Adipocyte (in vitro differentiated cells): ENCODE data around the gene HAX1.

Source experiments
- DNase-seq: peaks from one replicate; pipeline ENCODE4 v3.0.0-alpha.2; 2015; ENCODE audit warnings: low read depth
- H3K27me3 ChIP-seq: replicated peaks from 2 replicates; pipeline ENCODE4 v1.7.0; 2013; ENCODE audit warnings: mild to moderate bottlenecking, low read length, moderate library complexity; ENCODE audit not compliant: control insufficient read depth, insufficient read depth
- H3K36me3 ChIP-seq: 2 replicates; pipeline ENCODE4 v1.7.0; 2013; ENCODE audit warnings: low read length, mild to moderate bottlenecking, moderate library complexity; ENCODE audit not compliant: control insufficient read depth, insufficient read depth, severe bottlenecking
- H3K4me1 ChIP-seq: 2 replicates; pipeline ENCODE4 v1.7.0; 2013; ENCODE audit warnings: mild to moderate bottlenecking, low read length, moderate library complexity; ENCODE audit not compliant: control insufficient read depth, insufficient read depth
- H3K4me3 ChIP-seq: 2 replicates; pipeline ENCODE4 v1.7.0; 2013; ENCODE audit warnings: mild to moderate bottlenecking, low read length, moderate library complexity
- H3K9ac ChIP-seq: 2 replicates; pipeline ENCODE4 v1.7.0; 2013; ENCODE audit warnings: mild to moderate bottlenecking, low read length, moderate library complexity
- H3K9me3 ChIP-seq: 2 replicates; pipeline ENCODE4 v1.7.0; 2013; ENCODE audit warnings: mild to moderate bottlenecking, low read length, moderate library complexity; ENCODE audit not compliant: control insufficient read depth

Gene HAX1

DNA sequence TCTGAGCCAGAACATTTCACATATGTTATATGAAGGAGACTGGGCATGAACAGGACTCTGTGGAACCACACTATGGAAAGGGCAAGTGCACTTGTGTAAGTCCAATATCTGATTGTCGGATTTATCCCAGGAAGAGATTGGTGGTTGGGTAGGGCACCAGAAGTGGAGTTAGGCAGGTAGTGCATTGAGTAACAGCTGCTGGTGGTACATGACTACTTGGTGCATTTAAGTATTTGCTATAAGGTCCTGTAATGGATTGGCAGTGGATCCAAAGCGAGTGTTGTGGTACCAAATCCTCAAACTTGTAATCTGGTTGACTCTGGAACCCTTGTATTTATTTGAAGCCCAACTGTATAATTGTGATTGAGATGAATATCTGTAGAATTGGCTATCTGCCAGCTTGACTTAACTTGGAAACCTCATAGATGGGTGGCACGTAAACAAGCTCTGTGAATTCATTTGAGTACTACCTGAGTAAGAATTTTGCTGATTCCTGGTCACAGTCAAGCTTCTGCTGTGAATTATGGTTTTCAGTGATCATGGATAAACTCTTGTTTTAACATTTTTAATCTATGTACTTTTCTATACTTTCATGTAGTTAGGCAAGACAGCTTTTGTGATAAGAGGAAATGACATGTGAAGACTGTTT lies 30.6 kb upstream of the HAX1 start:
- no peak overlapping the region for H3K9ac ChIP-seq
- DNase-seq = peak; percentile 8
- no peaks in the 10 kb centered on the region for H3K27me3 ChIP-seq
- peaks cover 98% of the 10 kb centered on the region for H3K36me3 ChIP-seq
- no peaks in the 10 kb centered on the region for H3K9me3 ChIP-seq
- H3K4me3 ChIP-seq = no peak overlapping the region
- H3K4me1 ChIP-seq = peaks cover 10% of the 10 kb centered on the region

DNA sequence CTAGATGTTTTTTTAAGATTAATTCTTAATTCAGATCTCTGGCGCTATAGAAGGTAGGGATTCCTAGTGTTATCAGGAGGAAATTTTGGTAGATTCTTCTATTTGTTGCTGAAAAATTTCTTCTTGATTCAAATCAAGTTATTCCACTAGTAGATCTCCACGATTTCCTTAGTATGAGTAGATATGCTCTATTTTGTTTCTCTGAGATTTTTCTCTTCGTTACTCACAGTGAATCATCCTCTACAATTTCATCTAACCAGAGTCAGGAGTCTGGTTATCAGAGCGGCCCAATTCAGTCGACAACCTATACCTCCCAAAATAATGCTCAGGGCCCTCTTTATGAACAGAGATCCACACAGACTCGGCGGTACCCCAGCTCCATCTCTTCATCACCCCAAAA lies 18.8 kb upstream of the HAX1 start:
- H3K27me3 ChIP-seq = no peaks in the 10 kb centered on the region
- no peaks in the 10 kb centered on the region for H3K9me3 ChIP-seq
- H3K4me1 ChIP-seq = peaks cover 3% of the 10 kb centered on the region
- no peak for DNase-seq
- no peak overlapping the region for H3K9ac ChIP-seq
- no peak overlapping the region for H3K4me3 ChIP-seq
- peaks cover 99% of the 10 kb centered on the region for H3K36me3 ChIP-seq

DNA sequence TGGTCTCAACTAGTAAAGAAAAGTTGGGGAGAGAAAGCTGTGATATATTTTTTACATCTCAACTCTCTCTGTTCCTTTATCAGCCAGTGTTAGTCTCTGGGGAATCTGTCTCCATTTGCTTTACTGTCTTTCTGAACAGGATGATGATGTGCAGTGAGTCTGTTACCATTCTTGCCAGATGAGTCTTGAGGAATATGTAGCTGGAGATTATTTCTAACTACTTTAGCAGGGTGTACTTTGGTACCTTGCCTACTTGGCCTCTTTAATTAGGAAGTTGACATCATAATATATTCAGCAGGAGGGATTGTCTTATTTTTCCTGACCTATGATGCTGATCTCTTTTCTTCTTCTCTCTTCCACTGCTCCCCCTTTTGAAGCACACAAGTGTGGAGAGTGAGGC lies 15.7 kb upstream of the HAX1 start:
- no peaks in the 10 kb centered on the region for H3K9me3 ChIP-seq
- H3K9ac ChIP-seq = no peak overlapping the region
- H3K36me3 ChIP-seq = peaks cover 99% of the 10 kb centered on the region
- H3K4me3 ChIP-seq = no peak overlapping the region
- no peaks in the 10 kb centered on the region for H3K27me3 ChIP-seq
- peaks cover 6% of the 10 kb centered on the region for H3K4me1 ChIP-seq
- DNase-seq = no peak

DNA sequence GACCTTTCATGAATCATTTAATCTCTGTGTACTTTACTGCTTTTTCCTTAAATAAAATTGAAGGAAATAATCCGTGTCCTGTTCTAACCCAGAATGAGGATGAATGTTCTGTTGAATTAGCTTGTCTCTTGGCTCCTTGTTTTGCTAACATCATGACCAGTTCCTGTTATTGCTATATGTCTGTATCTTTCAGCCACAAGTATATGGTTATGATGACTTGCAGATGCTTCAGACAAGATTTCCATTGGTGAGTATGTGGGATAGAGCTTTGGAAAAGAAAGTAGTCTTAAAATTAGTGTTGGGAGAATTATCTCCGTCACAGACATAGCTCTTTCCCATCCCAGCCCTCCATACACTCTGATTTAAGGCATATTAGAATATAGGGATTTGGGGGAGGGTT lies 13.6 kb upstream of the HAX1 start:
- H3K36me3 ChIP-seq = peaks cover 100% of the 10 kb centered on the region
- H3K27me3 ChIP-seq = no peaks in the 10 kb centered on the region
- no peak overlapping the region for H3K4me3 ChIP-seq
- H3K9ac ChIP-seq = no peak overlapping the region
- no peaks in the 10 kb centered on the region for H3K9me3 ChIP-seq
- peaks cover 15% of the 10 kb centered on the region for H3K4me1 ChIP-seq
- DNase-seq = no peak

DNA sequence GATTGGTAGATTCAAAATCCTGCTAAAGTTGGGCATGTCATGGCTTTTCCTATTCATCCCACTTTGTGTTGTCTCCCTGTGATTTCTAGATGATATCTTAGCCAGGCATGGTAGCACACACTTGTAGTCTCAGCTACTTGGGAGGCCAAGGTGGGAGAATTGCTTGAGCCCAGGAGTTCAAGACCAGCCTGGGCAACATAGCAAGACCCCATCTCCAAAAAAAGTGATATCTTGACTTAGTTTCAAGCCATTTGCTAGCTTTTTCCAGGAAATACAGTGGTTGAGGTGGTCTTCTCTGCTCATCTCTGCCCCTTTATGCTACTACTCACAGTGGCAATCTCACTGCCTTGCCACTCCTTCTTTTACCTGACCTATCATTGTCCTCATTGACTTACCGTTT lies 12.3 kb upstream of the HAX1 start:
- H3K9me3 ChIP-seq = no peaks in the 10 kb centered on the region
- no peaks in the 10 kb centered on the region for H3K27me3 ChIP-seq
- DNase-seq = no peak
- H3K36me3 ChIP-seq = peaks cover 100% of the 10 kb centered on the region
- H3K4me3 ChIP-seq = no peak overlapping the region
- no peak overlapping the region for H3K9ac ChIP-seq
- peaks cover 18% of the 10 kb centered on the region for H3K4me1 ChIP-seq

DNA sequence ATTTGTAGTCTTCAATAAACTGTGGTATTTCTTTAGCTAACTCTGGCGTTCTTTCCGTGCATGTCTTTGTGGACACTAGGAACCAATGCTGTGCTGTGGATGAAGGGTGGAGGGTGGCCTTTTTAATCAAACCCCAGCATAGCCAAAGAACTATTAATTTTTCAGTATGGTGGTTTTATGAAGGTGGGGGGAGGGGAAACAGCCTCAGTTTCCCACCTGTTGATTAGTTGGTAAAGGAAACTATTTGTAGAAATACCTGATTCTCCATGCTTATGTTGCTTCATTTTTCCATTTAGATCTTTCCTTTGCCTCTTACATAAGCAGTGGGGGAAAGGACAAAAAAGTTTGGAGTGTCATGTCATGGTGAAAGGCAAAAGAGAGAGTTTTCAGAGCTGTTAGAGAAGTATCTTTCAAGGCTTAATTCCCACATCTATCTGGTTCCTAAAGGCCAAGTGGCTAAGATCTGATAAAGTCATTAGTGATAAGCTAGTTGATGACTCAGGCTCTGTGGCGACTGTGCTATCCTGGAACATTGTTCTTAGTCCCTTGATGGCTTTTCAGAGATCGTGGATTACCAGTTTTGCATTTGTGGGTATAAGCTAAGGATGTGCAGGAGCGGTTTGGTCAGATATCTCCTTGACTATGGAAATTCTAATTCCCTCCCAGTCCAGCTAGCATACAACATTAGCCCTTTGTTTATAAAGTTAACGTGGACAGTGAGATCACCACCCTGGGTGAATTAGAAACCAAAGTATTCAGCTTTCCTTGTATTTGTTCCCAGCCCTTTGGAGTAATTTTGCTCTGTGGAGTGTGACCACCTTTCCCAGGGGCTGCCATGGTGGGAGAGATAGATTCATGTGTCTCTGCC lies 8.7 kb upstream of the HAX1 start:
- peaks cover 15% of the 10 kb centered on the region for H3K4me1 ChIP-seq
- no peaks in the 10 kb centered on the region for H3K27me3 ChIP-seq
- H3K4me3 ChIP-seq = no peak overlapping the region
- H3K9ac ChIP-seq = no peak overlapping the region
- DNase-seq = no peak
- peaks cover 95% of the 10 kb centered on the region for H3K36me3 ChIP-seq
- H3K9me3 ChIP-seq = no peaks in the 10 kb centered on the region

DNA sequence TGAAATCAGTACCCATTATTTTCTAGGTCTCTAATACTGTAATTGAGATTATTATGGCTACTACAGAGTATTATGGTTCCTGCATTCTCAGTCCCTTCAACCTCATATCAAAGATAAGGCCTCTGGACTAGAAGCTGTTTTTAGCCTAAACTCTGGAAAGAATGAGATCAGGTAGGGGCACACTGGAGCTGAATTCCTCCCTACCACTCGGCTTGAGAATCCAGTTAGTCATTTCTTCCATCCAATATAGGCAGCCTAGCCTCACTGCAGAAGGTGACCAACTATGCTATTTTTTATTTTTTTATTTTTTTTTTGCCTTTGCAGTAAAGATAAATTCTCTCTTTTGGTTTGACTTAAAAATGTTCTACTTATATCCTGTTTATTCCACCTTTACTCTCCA lies 8.0 kb upstream of the HAX1 start:
- H3K36me3 ChIP-seq = peaks cover 95% of the 10 kb centered on the region
- no peak overlapping the region for H3K9ac ChIP-seq
- no peaks in the 10 kb centered on the region for H3K27me3 ChIP-seq
- DNase-seq = no peak
- no peak overlapping the region for H3K4me3 ChIP-seq
- no peaks in the 10 kb centered on the region for H3K9me3 ChIP-seq
- H3K4me1 ChIP-seq = peaks cover 15% of the 10 kb centered on the region

DNA sequence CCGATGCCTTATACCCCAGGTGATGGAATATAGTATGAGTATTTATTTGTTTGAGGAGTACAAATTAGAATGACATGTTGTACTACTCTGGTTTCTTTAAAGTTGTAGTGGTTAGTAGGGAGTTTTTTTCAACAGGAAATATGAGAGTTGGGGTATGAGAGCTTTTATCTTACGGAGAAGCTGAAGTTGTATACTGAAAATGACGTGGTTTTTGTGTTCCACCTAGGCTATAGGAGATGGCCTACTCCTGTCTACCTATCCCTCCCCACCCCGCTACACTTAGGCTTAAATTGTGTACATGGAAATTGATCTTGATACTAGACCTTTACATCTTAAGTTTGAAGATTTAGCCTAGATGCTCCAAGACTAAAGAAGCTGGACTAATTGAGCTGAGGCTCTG lies 6.8 kb upstream of the HAX1 start:
- H3K9ac ChIP-seq = no peak overlapping the region
- DNase-seq = no peak
- H3K36me3 ChIP-seq = peaks cover 93% of the 10 kb centered on the region
- no peak overlapping the region for H3K4me3 ChIP-seq
- H3K27me3 ChIP-seq = no peaks in the 10 kb centered on the region
- H3K4me1 ChIP-seq = peaks cover 12% of the 10 kb centered on the region
- no peaks in the 10 kb centered on the region for H3K9me3 ChIP-seq

DNA sequence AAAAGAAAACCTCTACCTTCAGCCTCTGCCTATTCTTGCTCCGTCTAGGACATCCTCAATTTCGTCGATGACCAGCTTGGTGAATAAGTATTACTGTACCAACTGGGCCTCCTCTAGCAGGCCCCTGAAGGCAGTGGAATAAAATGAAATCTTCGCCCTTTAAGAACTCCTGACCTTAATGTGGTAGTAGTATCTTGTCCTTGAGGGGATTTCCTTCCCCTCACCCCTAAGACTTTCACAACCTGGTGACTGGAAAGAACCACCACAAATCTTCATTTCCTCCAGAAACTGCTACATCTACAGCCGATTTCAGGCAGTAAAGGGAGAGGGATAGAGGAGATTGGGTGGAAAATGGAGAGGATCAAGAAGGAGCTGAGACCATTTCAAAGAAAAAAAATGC lies 1.6 kb upstream of the HAX1 start:
- no peak for DNase-seq
- H3K27me3 ChIP-seq = no peaks in the 10 kb centered on the region
- no peak overlapping the region for H3K4me3 ChIP-seq

DNA sequence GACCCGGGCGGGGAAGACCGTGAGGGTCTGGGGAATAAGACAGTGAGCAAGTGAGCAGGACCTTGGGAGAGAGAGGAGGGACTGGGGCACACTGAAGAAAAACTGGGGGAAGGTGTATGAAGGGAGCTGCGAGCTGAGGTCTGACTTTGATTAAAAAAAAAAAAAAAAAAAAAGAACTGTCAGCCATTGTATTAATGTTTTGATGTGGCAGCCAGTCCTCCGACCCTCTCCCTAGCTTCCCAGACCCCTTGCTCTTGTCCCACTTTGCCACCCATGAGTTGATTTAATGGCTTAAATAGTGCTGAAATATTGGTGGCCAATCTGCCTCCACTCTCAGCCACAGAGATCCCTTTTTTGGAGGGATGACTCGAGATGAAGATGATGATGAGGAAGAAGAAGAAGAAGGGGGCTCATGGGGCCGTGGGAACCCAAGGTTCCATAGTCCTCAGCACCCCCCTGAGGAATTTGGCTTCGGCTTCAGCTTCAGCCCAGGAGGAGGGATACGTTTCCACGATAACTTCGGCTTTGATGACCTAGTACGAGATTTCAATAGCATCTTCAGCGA lies 652 bp downstream of the HAX1 start:
- Histone ChIP-seq H3K9me3 (no peaks in the 10 kb centered on the region), H3K27me3 (no peaks in the 10 kb centered on the region)
- DNase-seq = no peak

More for the DNA sequence above, 1.6 kb upstream of the HAX1 start:
- Histone ChIP-seq H3K9me3 (no peaks in the 10 kb centered on the region), H3K9ac (no peak overlapping the region), H3K36me3 (peaks cover 61% of the 10 kb centered on the region), H3K4me1 (peaks cover 9% of the 10 kb centered on the region)

DNA sequence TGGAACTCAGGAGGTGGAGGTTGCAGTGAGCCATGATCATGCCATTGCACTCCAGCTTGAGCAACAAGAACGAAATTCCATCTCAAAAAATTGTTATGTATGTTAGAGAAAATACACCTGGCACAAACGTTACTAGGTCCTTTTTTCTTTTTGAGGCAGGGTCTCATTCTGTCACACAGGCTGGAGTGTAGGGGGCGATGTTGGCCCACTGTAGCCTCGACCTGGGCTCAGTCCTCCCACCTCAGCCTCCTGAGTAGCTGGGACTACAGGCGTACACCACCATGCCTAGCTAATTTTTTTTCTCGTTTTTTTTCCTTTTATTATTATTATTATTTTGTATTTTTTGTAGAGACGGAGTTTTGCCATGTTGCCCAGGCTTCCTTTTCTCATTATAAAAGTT lies 4.4 kb downstream of the HAX1 start:
- Histone ChIP-seq H3K4me3 (no peak overlapping the region), H3K36me3 (peaks cover 13% of the 10 kb centered on the region)
- DNase-seq = no peak

More for the DNA sequence above, 652 bp downstream of the HAX1 start:
- Histone ChIP-seq H3K4me3 (peak overlapping the region; percentile 98), H3K9ac (peak overlapping the region; percentile 98), H3K36me3 (peaks cover 43% of the 10 kb centered on the region), H3K4me1 (peaks cover 9% of the 10 kb centered on the region)

More for the DNA sequence above, 4.4 kb downstream of the HAX1 start:
- Histone ChIP-seq H3K4me1 (peaks cover 9% of the 10 kb centered on the region), H3K27me3 (no peaks in the 10 kb centered on the region), H3K9ac (no peak overlapping the region), H3K9me3 (no peaks in the 10 kb centered on the region)
